HepG2 (cell line): ENCODE measurements around the gene RAB40C. TPM values are rescaled to one million over a fixed set of nuclear protein-coding genes. Genes with fewer than 3 reads are reported as not detected.

Source experiments
- ARNT ChIP-seq: fragments of 450-650 bp; IDR thresholded peaks from 2 replicates; pipeline ENCODE4 v1.6.1; 2017
- ATF5 ChIP-seq: sonication (generic); formaldehyde crosslinking; IDR thresholded peaks from 2 replicates; pipeline ENCODE4 v1.4.0; 2020; ENCODE audit warnings: mild to moderate bottlenecking, low read depth, missing genetic modification reagents
- CBX1 ChIP-seq: IDR thresholded peaks from one replicate; pipeline ENCODE4 v1.6.1; 2016; ENCODE audit warnings: antibody characterized with exemption, low read depth
- CHCHD3 ChIP-seq: sonication (generic); formaldehyde crosslinking; IDR thresholded peaks from 2 replicates; pipeline ENCODE4 v1.8.0; 2022; ENCODE audit warnings: mild to moderate bottlenecking, missing genetic modification reagents, moderate library complexity
- MBNL3 ChIP-seq: fragments of 250-450 bp; sonication (Bioruptor Pico); conservative IDR thresholded peaks from 2 replicates; pipeline ENCODE4 v1.8.0; 2022; ENCODE audit warnings: mild to moderate bottlenecking, inconsistent platforms
- MXI1 ChIP-seq: IDR thresholded peaks from 3 replicates; pipeline ENCODE4 v1.6.1; 2012; ENCODE audit warnings: low read depth, low read length, inconsistent platforms, borderline replicate concordance
- ONECUT2 ChIP-seq: sonication (generic); formaldehyde crosslinking; IDR thresholded peaks from 2 replicates; pipeline ENCODE4 v1.4.0; 2020; ENCODE audit warnings: missing genetic modification reagents
- PHF21A ChIP-seq: sonication (generic); formaldehyde crosslinking; IDR thresholded peaks from 2 replicates; pipeline ENCODE4 v1.5.0; 2020; ENCODE audit warnings: mild to moderate bottlenecking, missing genetic modification reagents
- POGK ChIP-seq: sonication (generic); formaldehyde crosslinking; conservative IDR thresholded peaks from 2 replicates; pipeline ENCODE4 v1.8.0; 2022; ENCODE audit warnings: mild to moderate bottlenecking, moderate library complexity, missing genetic modification reagents
- RFXANK ChIP-seq: IDR thresholded peaks from 2 replicates; pipeline ENCODE4 v1.6.1; 2016
- TAF1 ChIP-seq: sonication (generic); formaldehyde crosslinking; IDR thresholded peaks from 2 replicates; pipeline ENCODE4 v1.4.0; 2020; ENCODE audit warnings: missing genetic modification reagents
- U2AF2 ChIP-seq: fragments of 200-400 bp; formaldehyde crosslinking; IDR thresholded peaks from 2 replicates; pipeline ENCODE4 v1.6.1; 2017; ENCODE audit warnings: low read depth, mild to moderate bottlenecking, low read length
- YEATS4 ChIP-seq: sonication (generic); formaldehyde crosslinking; IDR thresholded peaks from 2 replicates; pipeline ENCODE4 v1.4.0; 2020; ENCODE audit warnings: missing genetic modification reagents, borderline replicate concordance
- ZBED4 ChIP-seq: sonication (generic); formaldehyde crosslinking; IDR thresholded peaks from 2 replicates; pipeline ENCODE4 v1.4.0; 2020; ENCODE audit warnings: missing genetic modification reagents, borderline replicate concordance
- ZNF20 ChIP-seq: sonication (generic); formaldehyde crosslinking; IDR thresholded peaks from 2 replicates; pipeline ENCODE4 v1.4.0; 2020; ENCODE audit warnings: mild to moderate bottlenecking, moderate library complexity, missing genetic modification reagents
- ZNF460 ChIP-seq: sonication (generic); formaldehyde crosslinking; IDR thresholded peaks from 2 replicates; pipeline ENCODE4 v1.5.1; 2020; ENCODE audit warnings: missing genetic modification reagents, mild to moderate bottlenecking, borderline replicate concordance
- ZNF546 ChIP-seq: sonication (generic); formaldehyde crosslinking; conservative IDR thresholded peaks from 2 replicates; pipeline ENCODE4 v1.8.1; 2023; ENCODE audit warnings: mild to moderate bottlenecking, missing genetic modification reagents
- polyA plus RNA-seq, 8 experiments: library from polyadenylated mRNA; depleted of rRNA in 3 of 8; stranded (reverse) in 7 of 8; unstranded in 1 of 8; fragments of >200 nt; fragmentation: Illumina TruSeq in 4 of 8; extraction: Trizol in 4 of 8; gene quantifications; 2 replicates each; pipeline versions ENCODE4 v1.2.1 to v1.2.3, GENCODE V29; 2011 to 2016; ENCODE audit warnings: low read depth in 4 of 8, missing spikeins in 1 of 8, mixed read lengths in 1 of 8; ENCODE audit not compliant: insufficient read depth in 1 of 8
- total RNA-seq, 5 experiments: library from RNA; depleted of rRNA; stranded (reverse); fragments of >200 nt; fragmentation: Illumina TruSeq; extraction: Trizol; gene quantifications; 2 replicates each; pipeline ENCODE4 v1.2.3, GENCODE V29; 2016; ENCODE audit warnings: low read depth in 1 of 5
- TF ChIP-seq, protein P1 (sequence below): sonication (generic); formaldehyde crosslinking; conservative IDR thresholded peaks from 2 replicates; pipeline ENCODE4 v1.4.0; 2020; ENCODE audit warnings: missing genetic modification reagents
- TF ChIP-seq, protein P2 (sequence below): sonication (generic); formaldehyde crosslinking; IDR thresholded peaks from 2 replicates; pipeline ENCODE4 v1.5.0; 2020; ENCODE audit warnings: missing genetic modification reagents, mild to moderate bottlenecking, borderline replicate concordance

Gene RAB40C
- total and polyA plus RNA-seq, 2 of the 13 experiments (the other 11 are each of a cell fraction or from before 2014, with no cell fraction given) = 7.7 to 11.5 TPM

DNA sequence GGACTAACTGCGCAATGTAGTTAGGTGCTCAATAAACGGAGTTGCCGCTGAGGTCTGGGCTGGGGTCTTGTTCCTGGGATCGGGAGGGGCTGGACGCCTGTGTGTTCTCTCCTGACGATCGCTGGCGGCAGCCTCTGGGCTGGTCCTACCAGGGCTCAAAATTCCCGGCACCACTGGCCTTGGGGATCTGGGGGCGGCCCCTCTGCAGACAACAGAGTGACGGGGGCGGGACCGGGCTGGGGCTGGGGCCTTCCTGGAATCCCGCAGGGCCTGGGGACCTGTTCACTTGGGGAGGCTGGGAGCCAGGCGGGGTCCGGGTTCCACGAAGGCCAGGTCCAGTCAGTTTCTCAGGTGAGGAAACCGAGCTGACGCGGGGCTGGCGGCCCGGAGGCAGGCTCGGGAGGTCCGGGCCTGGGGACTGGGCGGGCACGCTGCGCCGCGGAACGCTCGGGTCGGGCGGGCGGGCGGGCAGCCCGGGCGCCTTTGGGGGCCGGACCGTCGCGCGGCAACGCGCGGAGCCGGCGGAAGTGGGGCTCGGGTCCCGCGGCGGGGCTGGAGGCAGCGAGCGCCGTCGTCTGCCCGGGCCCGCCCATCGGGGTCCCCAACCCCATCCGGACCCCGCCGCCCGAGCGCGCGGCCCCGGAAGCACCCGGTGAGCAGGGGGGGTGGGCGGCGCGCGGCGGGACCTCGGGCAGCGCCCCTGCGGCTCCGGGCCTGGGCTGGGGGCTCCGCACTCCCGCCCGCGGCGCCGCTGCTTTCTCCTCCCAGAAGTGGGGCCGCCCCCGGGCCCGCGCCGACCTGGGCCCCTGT is 20.2 kb upstream of the RAB40C start, which contains the start of gene PIGQ (continued):
- TF ChIP-seq ATF5 (CRISPR knock-in tag) = 0 out of 2 replicates have a peak, but pooled peaks have one; percentile 58
- TF ChIP-seq CHCHD3 (CRISPR knock-in tag) = no peak
- no peak for TF ChIP-seq MBNL3 (CRISPR knock-in tag)
- TF ChIP-seq, protein P1, sequence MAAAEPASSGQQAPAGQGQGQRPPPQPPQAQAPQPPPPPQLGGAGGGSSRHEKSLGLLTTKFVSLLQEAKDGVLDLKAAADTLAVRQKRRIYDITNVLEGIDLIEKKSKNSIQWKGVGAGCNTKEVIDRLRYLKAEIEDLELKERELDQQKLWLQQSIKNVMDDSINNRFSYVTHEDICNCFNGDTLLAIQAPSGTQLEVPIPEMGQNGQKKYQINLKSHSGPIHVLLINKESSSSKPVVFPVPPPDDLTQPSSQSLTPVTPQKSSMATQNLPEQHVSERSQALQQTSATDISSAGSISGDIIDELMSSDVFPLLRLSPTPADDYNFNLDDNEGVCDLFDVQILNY (CRISPR knock-in tag) = peak; percentile 62; the same call in 1 of the 2 replicates
- TF ChIP-seq CBX1 = no peak
- TF ChIP-seq MXI1 = peak; percentile 62; the same call in 2 of the 3 replicates
- no peak for TF ChIP-seq ARNT
- TF ChIP-seq RFXANK (CRISPR knock-in tag) = no peak
- peak; percentile 23; the same call in 1 of the 2 replicates for TF ChIP-seq YEATS4 (CRISPR knock-in tag)
- 0 out of 2 replicates have a peak, but pooled peaks have one; percentile 30 for TF ChIP-seq POGK (CRISPR knock-in tag)
- TF ChIP-seq ZBED4 (CRISPR knock-in tag) = peak; percentile 35; the same call in 1 of the 2 replicates
- TF ChIP-seq ZNF20 (CRISPR knock-in tag) = no peak
- TF ChIP-seq ZNF546 (CRISPR knock-in tag) = no peak
- TF ChIP-seq U2AF2 = no peak
- peak; percentile 46 for TF ChIP-seq TAF1 (CRISPR knock-in tag)
- no peak for TF ChIP-seq PHF21A (CRISPR knock-in tag)
- TF ChIP-seq, protein P2, sequence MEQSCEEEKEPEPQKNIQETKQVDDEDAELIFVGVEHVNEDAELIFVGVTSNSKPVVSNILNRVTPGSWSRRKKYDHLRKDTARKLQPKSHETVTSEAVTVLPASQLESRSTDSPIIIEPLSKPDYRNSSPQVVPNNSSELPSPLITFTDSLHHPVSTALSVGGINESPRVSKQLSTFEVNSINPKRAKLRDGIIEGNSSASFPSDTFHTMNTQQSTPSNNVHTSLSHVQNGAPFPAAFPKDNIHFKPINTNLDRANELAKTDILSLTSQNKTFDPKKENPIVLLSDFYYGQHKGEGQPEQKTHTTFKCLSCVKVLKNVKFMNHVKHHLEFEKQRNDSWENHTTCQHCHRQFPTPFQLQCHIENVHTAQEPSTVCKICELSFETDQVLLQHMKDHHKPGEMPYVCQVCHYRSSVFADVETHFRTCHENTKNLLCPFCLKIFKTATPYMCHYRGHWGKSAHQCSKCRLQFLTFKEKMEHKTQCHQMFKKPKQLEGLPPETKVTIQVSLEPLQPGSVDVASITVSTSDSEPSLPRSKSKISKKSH = 0 out of 2 replicates have a peak, but pooled peaks have one; percentile 46
- no peak for TF ChIP-seq ZNF460 (CRISPR knock-in tag)
- TF ChIP-seq ONECUT2 (CRISPR knock-in tag) = no peak
